ENCODE data around the gene FBXO42. TPM values are rescaled to one million over a fixed set of nuclear protein-coding genes. Genes with fewer than 3 reads are reported as not detected.
A peak's percentile ranks its signal among the peaks of the same experiment; 100 is the strongest.

The FBXO42 gene
- polyA plus RNA-seq, 2 of the 4 experiments (the other 2 are of a cell fraction): 4.7 to 12.4 TPM

DNA sequence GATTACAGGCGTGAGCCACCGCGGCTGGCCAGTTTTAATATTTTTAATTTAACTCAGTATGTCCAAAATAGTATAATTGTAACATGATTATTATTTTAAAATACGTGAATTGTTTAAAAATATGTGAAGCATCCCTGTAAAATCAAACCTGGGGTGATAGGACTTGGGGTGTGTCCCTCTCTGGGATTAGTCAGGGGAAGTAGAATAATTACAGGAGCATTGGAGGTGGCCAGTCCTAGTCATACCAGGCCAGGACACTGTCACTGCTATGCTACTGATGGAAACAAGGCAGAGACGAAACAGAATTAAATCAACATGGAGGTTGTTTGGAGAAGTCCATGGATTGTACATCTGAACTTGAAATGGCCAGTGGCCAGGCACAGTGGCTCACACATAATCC, 31.6 kb upstream of the FBXO42 start:
- ChIA-PET CTCF (no interaction called here), POLR2A (no interaction called here)
- no peak for FAIRE-seq
- Histone ChIP-seq H3K4me1 (peaks cover 50% of the 10 kb centered on the region), H3K27ac (peak overlapping the region in 1 of 2 experiments; percentile 90; a peak in 1 of 6 replicates), H3K9me3 (no peaks in the 10 kb centered on the region), H3K4me2 (no peak overlapping the region), H3K4me3 (no peak overlapping the region)
- WGBS (ENCODE audit: missing lambda C conversion rate): 92% methylated on average over 5 of the region's 5 CpGs
- TF ChIP-seq TFCP2L1 (CRISPR knock-in tag; IDR thresholded peaks at IDR 0.05): no peak
- no peak for TF ChIP-seq POLR2A (IDR thresholded peaks at IDR 0.05; ENCODE audit: low read length)
- DNase-seq (ENCODE audit: low read depth in 1 of 2, low spot score in 1 of 2): no peak
- no peak for ATAC-seq

DNA sequence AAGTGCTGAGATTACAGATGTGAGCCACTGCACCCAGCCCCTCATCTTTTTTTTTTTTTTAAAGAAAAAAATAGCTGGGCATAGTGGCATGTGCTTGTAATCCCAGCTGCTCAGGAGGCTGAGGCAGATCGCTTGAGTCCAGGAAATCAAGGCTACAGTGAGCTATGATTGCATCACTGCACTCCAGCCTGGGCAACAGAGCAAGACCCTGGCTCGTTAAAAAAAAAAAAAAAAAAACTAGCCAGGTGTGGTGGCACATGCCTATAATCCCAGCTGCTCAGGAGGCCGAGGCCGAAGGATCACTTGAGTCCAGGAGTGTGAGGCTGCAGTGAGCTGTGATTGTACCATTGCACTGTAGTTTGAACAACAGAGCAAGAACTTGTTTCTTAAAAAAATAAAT, 28.6 kb upstream of the FBXO42 start:
- FAIRE-seq: no peak

DNA sequence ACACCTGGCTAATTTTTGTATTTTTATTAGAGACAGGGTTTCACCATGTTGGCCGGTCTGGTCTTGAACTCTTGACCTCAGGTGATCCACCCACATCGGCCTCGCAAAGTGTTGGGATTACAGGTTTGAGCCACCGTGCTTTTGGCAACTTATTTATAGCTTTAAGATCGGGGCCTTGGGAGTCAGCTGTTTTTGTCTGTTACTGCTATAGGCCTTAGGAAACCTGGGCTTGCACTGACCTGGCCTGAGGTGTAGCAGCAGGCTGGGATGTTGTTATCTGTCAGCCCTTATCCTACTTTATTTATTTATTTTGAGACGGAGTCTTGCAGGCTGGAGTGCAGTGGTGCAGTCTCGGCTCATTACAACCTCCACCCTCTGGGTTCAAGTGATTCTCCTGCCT, 26.2 kb upstream of the FBXO42 start:
- WGBS (ENCODE audit: missing lambda C conversion rate): 88% methylated on average over 7 of the region's 7 CpGs
- ChIA-PET CTCF (no interaction called here), POLR2A (interaction anchor here (1.1 kb wide), 1 partner anchor 26 kb away, joined by 3 read pairs; the partner anchor contains the start of gene FBXO42)
- Histone ChIP-seq H3K4me2 (no peak overlapping the region), H3K27ac (peak overlapping the region in 1 of 2 experiments; percentile 33; a peak in 1 of 6 replicates), H3K4me1 (peaks cover 41% of the 10 kb centered on the region), H3K4me3 (no peak overlapping the region), H3K9me3 (no peaks in the 10 kb centered on the region)
- DNase-seq (ENCODE audit: low read depth in 1 of 2, low spot score in 1 of 2) (no peak), ATAC-seq (no peak), FAIRE-seq (no peak)
- TF ChIP-seq JUN (IDR thresholded peaks at IDR 0.05): no peak
- TF ChIP-seq, protein P1, sequence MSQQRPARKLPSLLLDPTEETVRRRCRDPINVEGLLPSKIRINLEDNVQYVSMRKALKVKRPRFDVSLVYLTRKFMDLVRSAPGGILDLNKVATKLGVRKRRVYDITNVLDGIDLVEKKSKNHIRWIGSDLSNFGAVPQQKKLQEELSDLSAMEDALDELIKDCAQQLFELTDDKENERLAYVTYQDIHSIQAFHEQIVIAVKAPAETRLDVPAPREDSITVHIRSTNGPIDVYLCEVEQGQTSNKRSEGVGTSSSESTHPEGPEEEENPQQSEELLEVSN (IDR thresholded peaks at IDR 0.05; ENCODE audit: borderline replicate concordance, low read depth): no peak

More for the DNA sequence above, 28.6 kb upstream of the FBXO42 start:
- peaks cover 37% of the 10 kb centered on the region for H3K4me1 ChIP-seq
- ChIA-PET CTCF (interaction anchor here (2.5 kb wide), 1 partner anchor 13 kb away, joined by 8 read pairs; no protein-coding TSS in a partner anchor), POLR2A (interaction anchor here (0.7 kb wide), 1 partner anchor 207 kb away, joined by 6 read pairs; no protein-coding TSS in a partner anchor)
- no peak for DNase-seq (ENCODE audit: low read depth in 1 of 2, low spot score in 1 of 2)
- WGBS (ENCODE audit: missing lambda C conversion rate): 83% methylated on average over 4 of the region's 4 CpGs
- no peak overlapping the region for H3K27ac ChIP-seq
- no peak overlapping the region for H3K4me3 ChIP-seq
- TF ChIP-seq CHD4 (IDR thresholded peaks at IDR 0.05; ENCODE audit: borderline replicate concordance) (no peak), ZSCAN20 (CRISPR knock-in tag; IDR thresholded peaks at IDR 0.05) (no peak), ZFP36 (IDR thresholded peaks at IDR 0.05; ENCODE audit: borderline replicate concordance, partially characterized antibody) (no peak), HEYL (CRISPR knock-in tag; IDR thresholded peaks at IDR 0.05) (no peak), TP53 (CRISPR knock-in tag; IDR thresholded peaks at IDR 0.05) (no peak), CHD2 (IDR thresholded peaks at IDR 0.05; ENCODE audit: low read length, partially characterized antibody) (no peak), EP300 (IDR thresholded peaks at IDR 0.05) (no peak), FOSL2 (IDR thresholded peaks at IDR 0.05) (no peak), FOSL2 (CRISPR knock-in tag; IDR thresholded peaks at IDR 0.05) (no peak), HOXA7 (CRISPR knock-in tag; IDR thresholded peaks at IDR 0.05) (no peak), ESRRA (IDR thresholded peaks at IDR 0.05; ENCODE audit: borderline replicate concordance, low read length) (no peak)
- TF ChIP-seq, protein P1 (IDR thresholded peaks at IDR 0.05; ENCODE audit: borderline replicate concordance, low read depth): no peak
- TF ChIP-seq, protein P2, sequence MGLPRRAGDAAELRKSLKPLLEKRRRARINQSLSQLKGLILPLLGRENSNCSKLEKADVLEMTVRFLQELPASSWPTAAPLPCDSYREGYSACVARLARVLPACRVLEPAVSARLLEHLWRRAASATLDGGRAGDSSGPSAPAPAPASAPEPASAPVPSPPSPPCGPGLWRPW (IDR thresholded peaks at IDR 0.05): no peak
- ATAC-seq: no peak
- no peak overlapping the region for H3K4me2 ChIP-seq
- no peaks in the 10 kb centered on the region for H3K9me3 ChIP-seq

DNA sequence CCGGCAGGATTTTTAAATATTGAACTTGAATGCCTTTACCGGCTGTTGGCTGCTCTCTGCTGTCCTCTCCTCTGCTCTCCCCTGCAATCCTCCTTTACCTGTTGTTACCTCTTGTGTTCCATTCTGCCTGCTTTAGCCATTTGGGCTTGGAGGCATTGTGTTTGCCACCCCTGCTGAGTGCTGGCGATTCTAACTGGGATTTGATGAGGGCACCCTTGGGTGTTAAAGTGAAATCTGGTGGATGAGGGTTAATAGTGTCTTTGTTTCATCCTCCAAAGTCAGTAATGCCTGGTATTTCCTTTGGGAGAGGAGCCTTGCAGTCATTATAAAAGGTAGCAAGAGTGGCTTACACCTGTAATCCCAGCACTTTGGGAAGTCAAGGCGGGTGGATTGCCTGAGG, 24.7 kb upstream of the FBXO42 start:
- H3K27ac ChIP-seq: peak overlapping the region in 1 of 2 experiments; percentile 87; a peak in 4 of 6 replicates
- ATAC-seq (no peak), DNase-seq (ENCODE audit: low read depth in 1 of 2, low spot score in 1 of 2) (no peak), FAIRE-seq (no peak)
- TF ChIP-seq, protein P3, sequence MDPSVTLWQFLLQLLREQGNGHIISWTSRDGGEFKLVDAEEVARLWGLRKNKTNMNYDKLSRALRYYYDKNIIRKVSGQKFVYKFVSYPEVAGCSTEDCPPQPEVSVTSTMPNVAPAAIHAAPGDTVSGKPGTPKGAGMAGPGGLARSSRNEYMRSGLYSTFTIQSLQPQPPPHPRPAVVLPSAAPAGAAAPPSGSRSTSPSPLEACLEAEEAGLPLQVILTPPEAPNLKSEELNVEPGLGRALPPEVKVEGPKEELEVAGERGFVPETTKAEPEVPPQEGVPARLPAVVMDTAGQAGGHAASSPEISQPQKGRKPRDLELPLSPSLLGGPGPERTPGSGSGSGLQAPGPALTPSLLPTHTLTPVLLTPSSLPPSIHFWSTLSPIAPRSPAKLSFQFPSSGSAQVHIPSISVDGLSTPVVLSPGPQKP (IDR thresholded peaks at IDR 0.05; ENCODE audit: low read depth, low read length): no peak
- TF ChIP-seq JUN (IDR thresholded peaks at IDR 0.05) (no peak), TFCP2L1 (CRISPR knock-in tag; IDR thresholded peaks at IDR 0.05) (no peak)
- peak overlapping the region; percentile 96; the same call in 2 of the 3 replicates for H3K4me2 ChIP-seq
- H3K4me1 ChIP-seq: peaks cover 55% of the 10 kb centered on the region
- ChIA-PET POLR2A (no interaction called here), CTCF (interaction anchor here (0.6 kb wide), 2 partner anchors 54 to 171 kb away, joined by 3 to 4 read pairs; no protein-coding TSS in a partner anchor)
- 72% methylated on average over 4 of the region's 4 CpGs for WGBS (ENCODE audit: missing lambda C conversion rate)
- no peaks in the 10 kb centered on the region for H3K9me3 ChIP-seq
- H3K4me3 ChIP-seq: no peak overlapping the region
